Activated effector memory CD4-positive, alpha-beta T cell treated with Interleukin-2 at 50 U/mL for 16 hours (primary cell): ENCODE measurements around the gene SS18.
"Not testable (repeated sequence)": the region's sequence is repeated elsewhere in the genome, so short reads cannot be mapped to it uniquely, and the experiment has no call there.

Experiments used
- DNase-seq: peaks from one replicate; pipeline ENCODE4 v3.0.0-alpha.2; 2020

Gene SS18, protein sequence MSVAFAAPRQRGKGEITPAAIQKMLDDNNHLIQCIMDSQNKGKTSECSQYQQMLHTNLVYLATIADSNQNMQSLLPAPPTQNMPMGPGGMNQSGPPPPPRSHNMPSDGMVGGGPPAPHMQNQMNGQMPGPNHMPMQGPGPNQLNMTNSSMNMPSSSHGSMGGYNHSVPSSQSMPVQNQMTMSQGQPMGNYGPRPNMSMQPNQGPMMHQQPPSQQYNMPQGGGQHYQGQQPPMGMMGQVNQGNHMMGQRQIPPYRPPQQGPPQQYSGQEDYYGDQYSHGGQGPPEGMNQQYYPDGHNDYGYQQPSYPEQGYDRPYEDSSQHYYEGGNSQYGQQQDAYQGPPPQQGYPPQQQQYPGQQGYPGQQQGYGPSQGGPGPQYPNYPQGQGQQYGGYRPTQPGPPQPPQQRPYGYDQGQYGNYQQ

GRCh38 chr18:26090130-26091046, at the start of gene SS18:
SS18 (minus strand) TSS chr18:26090613; CDS start chr18:26090569, 44 bp downstream.
- DNase-seq = peak; percentile 86

- no peak for DNase-seq
These were observed 45.1 kb upstream of the SS18 start for GRCh38 chr18:26135548-26135947.

GRCh38 chr18:26134107-26134506, 43.7 kb upstream of the SS18 start:
- DNase-seq = no peak

DNA sequence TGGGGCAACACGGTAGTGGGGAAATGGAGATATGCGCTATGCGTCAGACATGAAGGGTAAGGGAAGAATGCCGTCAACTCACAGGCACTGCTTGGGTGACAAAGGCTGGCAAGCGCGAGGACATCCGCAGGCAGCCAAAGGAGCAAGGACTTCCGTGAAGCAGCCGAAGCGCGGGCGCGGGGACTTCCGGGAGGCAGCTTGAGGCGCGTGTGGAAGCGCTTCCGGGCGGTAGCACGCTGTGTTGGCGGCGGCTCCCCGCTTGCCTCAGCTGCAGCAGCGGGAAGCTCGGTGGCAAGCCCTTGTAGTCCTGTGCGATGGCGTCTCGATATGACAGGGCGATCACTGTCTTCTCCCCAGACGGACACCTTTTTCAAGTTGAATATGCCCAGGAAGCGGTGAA, 43.2 kb upstream of the SS18 start, which contains the start of gene PSMA8:
TSS of gene PSMA8 (plus strand) at position 218 of the 400 bp plus-strand sequence. CDS start at position 315, 97 bp downstream.
- DNase-seq = peak; percentile 30

- not testable (repeated sequence) for DNase-seq
These were observed 37.8 kb upstream of the SS18 start for GRCh38 chr18:26128192-26128591.

- no peak for DNase-seq
These were observed 37.4 kb upstream of the SS18 start for GRCh38 chr18:26127786-26128185.

GRCh38 chr18:26121994-26122393, 31.6 kb upstream of the SS18 start:
- DNase-seq = not testable (repeated sequence)

DNA sequence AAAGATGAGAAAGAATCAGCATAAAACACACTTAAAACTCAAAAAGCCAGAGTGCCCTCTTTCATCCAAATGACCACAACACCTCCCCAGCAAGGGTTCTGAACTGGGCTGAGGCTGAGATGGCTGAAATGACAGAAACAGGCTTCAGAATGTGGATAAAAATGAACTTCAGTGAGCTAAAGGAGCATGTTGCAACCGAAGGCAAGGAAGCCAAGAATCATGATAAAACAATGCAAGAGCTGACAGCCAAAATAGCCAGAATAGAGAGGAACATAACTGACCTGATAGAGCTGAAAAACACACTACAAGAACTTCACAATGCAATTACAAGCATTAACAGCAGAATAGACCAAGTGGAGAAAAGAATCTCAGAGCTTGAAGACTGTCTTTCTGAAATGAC, 31.1 kb upstream of the SS18 start:
- DNase-seq = no peak

GRCh38 chr18:26119246-26119645, 28.8 kb upstream of the SS18 start:
- no peak for DNase-seq

- DNase-seq = no peak
These were observed 13.6 kb upstream of the SS18 start for GRCh38 chr18:26104035-26104434.

- DNase-seq = no peak
These were observed 13.2 kb upstream of the SS18 start for GRCh38 chr18:26103579-26103978.

GRCh38 chr18:26097563-26097962, 7.2 kb upstream of the SS18 start:
- no peak for DNase-seq

- no peak for DNase-seq
These were observed 6.4 kb upstream of the SS18 start for GRCh38 chr18:26096852-26097251.

GRCh38 chr18:26091047-26091630, 726 bp upstream of the SS18 start:
- DNase-seq = no peak

GRCh38 chr18:26089293-26090129, 902 bp downstream of the SS18 start:
- DNase-seq = no peak

GRCh38 chr18:26088487-26088886, 1.9 kb downstream of the SS18 start:
- no peak for DNase-seq

- no peak for DNase-seq
These were observed 3.5 kb downstream of the SS18 start for GRCh38 chr18:26086959-26087358.

DNA sequence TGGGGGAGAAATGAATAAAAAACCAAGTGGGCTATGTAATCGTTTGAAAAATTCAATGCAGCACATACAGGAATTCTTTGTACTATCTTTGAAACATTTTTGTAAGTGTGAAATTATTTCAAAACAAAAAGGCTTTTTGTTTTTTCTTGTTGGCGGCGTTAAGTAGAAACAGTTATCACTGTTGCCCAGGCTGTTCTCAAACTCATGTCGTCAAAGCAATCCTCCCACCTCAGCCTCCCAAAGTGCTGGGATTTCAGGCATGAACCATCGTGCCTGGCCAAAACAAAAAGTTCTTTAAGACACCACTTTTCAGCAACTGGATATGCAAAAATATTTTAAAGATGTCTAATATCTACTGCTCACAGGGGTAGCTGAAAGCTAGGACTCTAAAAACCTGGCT, 5.4 kb downstream of the SS18 start:
- no peak for DNase-seq

DNA sequence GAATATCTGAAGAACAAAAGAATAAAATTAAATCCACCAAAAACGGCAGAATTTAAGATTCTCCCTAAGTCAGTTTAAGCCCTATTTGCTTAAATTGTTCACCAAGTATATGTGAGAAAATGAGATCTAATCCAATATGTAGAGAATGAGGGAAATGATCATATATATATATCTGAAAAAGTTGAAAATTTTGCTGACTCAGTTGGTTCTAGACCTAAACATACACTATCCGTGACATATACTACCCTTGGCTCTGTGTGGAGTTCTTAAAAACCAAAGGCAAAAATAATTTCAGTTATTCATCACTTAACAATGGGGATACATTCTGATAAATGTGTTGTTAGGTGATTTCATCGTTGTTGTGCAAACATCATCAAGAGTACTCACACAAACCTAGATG, 7.3 kb downstream of the SS18 start:
- DNase-seq = no peak

DNA sequence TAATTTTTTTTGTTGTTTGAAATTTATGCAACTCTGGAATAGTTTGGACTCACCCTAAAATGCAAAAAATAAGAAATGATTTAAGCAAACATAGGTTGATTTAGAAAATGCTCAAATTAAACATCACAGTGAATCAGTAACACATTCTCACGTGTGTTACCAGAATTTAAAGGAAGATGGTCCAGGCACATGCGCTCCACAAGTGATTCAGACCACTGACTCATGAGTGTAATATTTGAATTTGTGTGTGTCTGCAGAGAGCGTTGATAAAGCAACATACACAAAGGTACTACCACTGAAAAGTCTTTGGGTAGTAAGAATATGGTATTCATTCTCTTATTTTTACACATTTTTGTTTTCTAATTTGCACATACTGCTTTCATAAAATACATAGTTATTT, 7.9 kb downstream of the SS18 start:
- DNase-seq = no peak

- DNase-seq = no peak
These were observed 16.2 kb downstream of the SS18 start for GRCh38 chr18:26074246-26074645.

- DNase-seq = no peak
These were observed 16.7 kb downstream of the SS18 start for GRCh38 chr18:26073758-26074157.
